C4-2B (cell line): ENCODE results near the gene IL3.

Experiments
- H3K27ac ChIP-seq: fragments of 450-650 bp; 2 replicates; pipeline ENCODE4 v1.5.1; 2017
- ZFX ChIP-seq: fragments of 450-650 bp; IDR thresholded peaks from 2 replicates; pipeline ENCODE4 v1.6.1; 2017
- TF ChIP-seq, protein P1 (sequence below): fragments of 450-650 bp; conservative IDR thresholded peaks from 2 replicates; pipeline ENCODE4 v1.5.1; 2017; ENCODE audit warnings: mild to moderate bottlenecking

IL3 gene

DNA sequence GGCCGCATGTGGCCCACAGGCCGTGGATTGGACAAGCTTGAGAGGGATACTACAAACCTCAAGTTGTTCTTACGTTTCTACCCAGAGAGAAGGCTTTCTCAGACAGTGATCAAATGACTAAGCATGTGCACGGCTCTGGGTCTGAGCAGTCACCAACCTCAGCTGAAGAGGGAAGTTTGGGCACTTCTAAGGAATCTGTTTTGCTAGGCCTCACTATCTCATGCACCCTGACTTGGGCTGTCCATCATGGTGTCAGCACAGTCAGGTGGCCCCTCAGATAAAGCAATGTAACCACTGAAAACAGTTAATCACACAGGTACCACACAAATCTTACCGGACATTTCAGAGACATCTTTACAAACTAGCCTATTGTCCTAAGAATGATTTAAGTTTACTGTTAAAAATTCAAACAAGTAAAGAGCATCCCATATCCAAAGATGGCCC, 37.7 kb downstream of the IL3 start:
- TF ChIP-seq ZFX, result no peak
- TF ChIP-seq, protein P1, sequence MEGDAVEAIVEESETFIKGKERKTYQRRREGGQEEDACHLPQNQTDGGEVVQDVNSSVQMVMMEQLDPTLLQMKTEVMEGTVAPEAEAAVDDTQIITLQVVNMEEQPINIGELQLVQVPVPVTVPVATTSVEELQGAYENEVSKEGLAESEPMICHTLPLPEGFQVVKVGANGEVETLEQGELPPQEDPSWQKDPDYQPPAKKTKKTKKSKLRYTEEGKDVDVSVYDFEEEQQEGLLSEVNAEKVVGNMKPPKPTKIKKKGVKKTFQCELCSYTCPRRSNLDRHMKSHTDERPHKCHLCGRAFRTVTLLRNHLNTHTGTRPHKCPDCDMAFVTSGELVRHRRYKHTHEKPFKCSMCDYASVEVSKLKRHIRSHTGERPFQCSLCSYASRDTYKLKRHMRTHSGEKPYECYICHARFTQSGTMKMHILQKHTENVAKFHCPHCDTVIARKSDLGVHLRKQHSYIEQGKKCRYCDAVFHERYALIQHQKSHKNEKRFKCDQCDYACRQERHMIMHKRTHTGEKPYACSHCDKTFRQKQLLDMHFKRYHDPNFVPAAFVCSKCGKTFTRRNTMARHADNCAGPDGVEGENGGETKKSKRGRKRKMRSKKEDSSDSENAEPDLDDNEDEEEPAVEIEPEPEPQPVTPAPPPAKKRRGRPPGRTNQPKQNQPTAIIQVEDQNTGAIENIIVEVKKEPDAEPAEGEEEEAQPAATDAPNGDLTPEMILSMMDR, result no peak
- no peak overlapping the region for H3K27ac ChIP-seq

DNA sequence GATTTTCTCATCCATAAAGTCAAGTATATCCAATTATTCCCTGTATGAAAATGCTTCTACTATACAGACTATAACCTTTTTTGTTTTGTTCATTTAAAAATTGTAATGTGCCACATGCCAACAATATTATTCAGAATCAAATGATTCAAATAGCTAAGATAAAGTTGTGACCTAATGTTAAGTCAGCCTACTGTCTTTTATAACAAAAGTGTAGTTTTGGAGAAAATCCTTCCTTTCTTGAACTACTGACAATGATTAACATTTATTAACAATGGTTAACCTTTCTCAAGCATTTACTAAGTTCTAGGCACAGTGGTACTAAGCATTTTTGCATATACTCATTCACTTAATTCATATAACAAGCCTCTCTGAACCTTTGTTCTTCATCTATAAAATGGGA, 38.2 kb downstream of the IL3 start:
- TF ChIP-seq, protein P1, result no peak
- TF ChIP-seq ZFX, result no peak
- H3K27ac ChIP-seq, result no peak overlapping the region

DNA sequence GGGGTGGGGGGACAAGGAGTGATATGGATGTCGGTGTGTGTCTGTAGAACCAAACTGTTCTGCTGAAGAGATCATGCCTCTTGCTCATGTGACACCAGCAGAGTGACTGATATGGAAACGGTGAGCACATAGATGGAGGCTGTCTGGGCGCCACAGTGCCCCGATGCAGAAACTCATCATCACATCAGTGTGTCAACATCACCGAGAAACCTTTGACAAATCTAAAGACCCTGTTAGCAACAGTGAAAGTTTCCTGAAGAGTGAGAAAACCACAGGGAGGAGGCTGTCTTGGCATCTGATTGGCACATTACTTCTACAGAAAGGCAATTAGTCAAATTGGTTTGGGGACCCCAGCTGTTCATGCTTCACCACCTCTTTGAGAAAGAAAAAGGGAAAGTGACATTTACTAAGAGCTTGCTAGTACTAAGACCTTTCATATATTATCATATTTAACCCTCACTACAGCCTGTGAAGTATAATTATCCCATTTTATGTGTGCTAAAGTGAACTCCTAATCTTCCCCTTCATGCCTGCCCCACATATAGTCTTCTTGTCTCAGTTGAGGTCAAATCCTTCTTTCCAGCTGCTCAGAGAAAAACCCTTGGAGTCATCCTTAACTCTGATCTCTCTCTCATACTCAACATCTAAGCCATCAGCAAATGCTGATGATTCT, 38.8 kb downstream of the IL3 start:
- H3K27ac ChIP-seq, result no peak overlapping the region
- no peak for TF ChIP-seq ZFX
- TF ChIP-seq, protein P1, result no peak

DNA sequence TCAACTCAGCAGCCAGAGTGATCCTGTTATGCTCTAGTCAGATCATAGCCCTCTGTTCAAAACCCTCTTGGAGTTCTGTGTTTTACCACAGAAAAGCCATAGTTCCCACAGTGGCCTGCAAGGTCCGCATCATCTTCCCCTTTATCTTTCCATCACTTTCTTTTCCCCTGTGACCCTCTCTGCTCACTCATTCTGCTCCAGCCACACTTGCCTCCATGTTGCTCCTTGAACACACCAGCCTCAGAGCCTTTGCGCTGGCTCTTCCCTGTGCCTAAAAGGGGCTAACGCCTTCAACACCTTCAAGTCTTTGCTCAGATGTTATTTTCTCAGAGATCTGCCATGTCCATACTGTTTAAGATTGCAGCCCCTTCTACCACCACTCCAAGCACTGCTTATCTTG, 39.5 kb downstream of the IL3 start:
- TF ChIP-seq, protein P1, result no peak
- TF ChIP-seq ZFX, result no peak
- no peak overlapping the region for H3K27ac ChIP-seq

DNA sequence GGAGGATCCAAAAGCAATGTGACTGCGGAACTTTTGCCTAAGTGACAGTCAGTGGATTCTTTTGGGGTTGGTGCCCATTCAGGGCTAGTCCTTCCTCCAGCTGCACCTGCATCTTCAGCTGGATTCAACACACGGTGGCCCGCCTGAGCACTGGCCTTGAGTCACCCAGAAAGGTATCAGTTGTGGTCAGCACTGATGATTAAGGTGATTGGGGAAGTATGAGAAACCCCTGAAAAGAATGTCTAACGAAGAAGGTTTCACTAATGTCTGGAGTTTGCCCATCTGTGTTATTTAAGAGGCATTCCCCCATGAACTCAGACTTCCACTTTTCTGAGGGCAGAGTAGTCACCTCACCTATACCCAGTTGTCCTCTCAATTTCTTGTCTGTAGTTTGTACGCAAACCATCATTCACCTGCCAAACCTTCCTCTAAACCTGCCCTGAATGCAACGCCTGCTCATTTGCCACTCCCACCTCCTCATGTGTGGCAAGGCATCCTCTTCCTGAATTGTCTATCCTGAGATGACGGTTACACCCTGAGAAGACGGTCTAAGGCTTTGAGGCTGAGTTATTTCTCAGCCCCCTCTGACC, 40.3 kb downstream of the IL3 start:
- no peak overlapping the region for H3K27ac ChIP-seq
- no peak for TF ChIP-seq ZFX
- TF ChIP-seq, protein P1, result no peak

DNA sequence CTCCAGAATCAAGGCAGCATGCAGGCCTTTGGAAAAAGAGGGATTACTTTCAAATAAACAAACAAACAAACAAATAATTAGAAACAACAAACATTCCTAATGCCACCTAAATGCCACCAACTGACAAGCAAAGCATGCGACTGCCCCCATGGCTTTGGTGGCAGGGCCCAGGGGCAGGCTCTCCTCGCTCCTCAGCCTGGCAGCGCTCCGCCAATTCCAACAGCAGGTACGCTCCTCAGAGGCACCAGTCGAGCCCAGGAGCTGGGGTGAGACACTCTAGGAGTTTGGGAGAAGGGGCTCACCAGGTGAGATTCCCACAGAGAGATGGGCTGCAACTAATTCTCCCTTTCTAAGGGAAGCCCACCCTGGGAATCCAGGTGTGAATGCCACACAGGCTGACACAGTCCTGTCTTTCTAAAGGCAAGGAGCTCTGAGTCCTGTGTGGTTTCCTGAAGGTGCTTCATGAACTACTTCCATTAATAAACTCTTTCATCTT, 41.0 kb downstream of the IL3 start:
- H3K27ac ChIP-seq, result no peak overlapping the region
- TF ChIP-seq, protein P1, result no peak
- TF ChIP-seq ZFX, result no peak

DNA sequence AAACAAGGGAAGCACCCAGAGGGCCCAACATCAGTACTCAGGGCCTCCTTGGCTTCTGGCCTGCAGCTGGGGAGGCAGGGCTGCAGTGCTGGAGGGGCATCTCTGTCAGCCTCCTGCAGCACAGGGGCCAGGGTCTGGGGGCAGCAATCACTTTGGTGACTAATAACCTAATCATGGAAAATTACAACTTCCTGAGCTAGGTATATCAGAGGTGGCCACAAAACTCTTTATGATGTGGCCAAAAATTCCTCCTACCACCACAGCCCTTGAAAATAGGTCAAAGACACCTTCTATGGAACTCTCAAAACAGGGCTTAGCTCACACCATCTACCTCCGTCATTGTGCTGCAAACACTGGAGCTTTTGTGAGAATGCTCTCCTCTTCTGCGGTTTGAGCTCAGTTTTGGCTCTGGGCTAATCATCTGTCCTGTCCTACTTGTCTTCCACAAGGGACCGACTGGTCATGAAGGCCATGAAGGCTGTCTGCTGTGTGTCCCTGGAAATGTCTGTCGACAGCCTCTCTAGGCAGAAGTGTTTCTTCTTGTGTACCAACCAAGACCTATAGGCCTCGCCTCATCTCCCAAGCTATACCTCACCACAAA, 41.7 kb downstream of the IL3 start:
- H3K27ac ChIP-seq, result no peak overlapping the region
- TF ChIP-seq, protein P1, result no peak
- no peak for TF ChIP-seq ZFX
